PC-3 (cell line): ENCODE data around the gene RDH16.

Source experiments
- CTCF ChIP-seq: fragments of 300-600 bp; sonication (generic); conservative IDR thresholded peaks from 2 replicates; pipeline ENCODE4 v1.5.1; 2017; ENCODE audit warnings: antibody characterized with exemption, low read depth, mild to moderate bottlenecking, low read length
- EZH2 ChIP-seq: fragments of 300-600 bp; sonication (generic); IDR thresholded peaks from one replicate; pipeline ENCODE4 v1.6.1; 2017; ENCODE audit warnings: antibody characterized with exemption, mild to moderate bottlenecking, low read length; ENCODE audit not compliant: unreplicated experiment

- TF ChIP-seq CTCF = no peak
- no peak for TF ChIP-seq EZH2
These were observed 38.0 kb upstream of the RDH16 start for GRCh38 chr12:56995201-56995929.
